SK-N-SH treated with all-trans-retinoic acid at 6 μM for 48 hours (cell line): ENCODE results near the gene CABLES1.

Experiments used
- ATAC-seq: fragments of 200-7000 bp; cut with Tn5 transposase; 3 replicates; pipeline ENCODE4 v1.9.1; 2020; ENCODE audit warnings: mild to moderate bottlenecking, moderate library complexity
- ARNTL ChIP-seq: fragments of 450-650 bp; formaldehyde crosslinking; IDR thresholded peaks from 2 replicates; pipeline ENCODE4 v1.5.0; 2020; ENCODE audit warnings: low read depth, mild to moderate bottlenecking, moderate library complexity, borderline replicate concordance
- BACH2 ChIP-seq: fragments of 250-450 bp; sonication (Bioruptor Pico); IDR thresholded peaks from 2 replicates; pipeline ENCODE4 v1.9.0; 2021; ENCODE audit warnings: mild to moderate bottlenecking, borderline replicate concordance
- CSDC2 ChIP-seq: fragments of 250-450 bp; sonication (Bioruptor Pico); IDR thresholded peaks from 2 replicates; pipeline ENCODE4 v1.5.0; 2020; ENCODE audit warnings: mild to moderate bottlenecking, moderate library complexity
- GLIS3 ChIP-seq: fragments of 250-450 bp; sonication (Bioruptor Pico); IDR thresholded peaks from 2 replicates; pipeline ENCODE4 v1.5.0; 2020; ENCODE audit warnings: mild to moderate bottlenecking, moderate library complexity
- ISL1 ChIP-seq: fragments of 250-450 bp; sonication (Bioruptor Pico); IDR thresholded peaks from 2 replicates; pipeline ENCODE4 v2.1.2; 2022; ENCODE audit warnings: mild to moderate bottlenecking, moderate library complexity
- OSR1 ChIP-seq: fragments of 250-450 bp; sonication (Bioruptor Pico); IDR thresholded peaks from 2 replicates; pipeline ENCODE4 v1.8.0; 2022; ENCODE audit warnings: moderate library complexity, mild to moderate bottlenecking, inconsistent platforms
- PPARA ChIP-seq: fragments of 250-450 bp; sonication (Bioruptor Pico); IDR thresholded peaks from 2 replicates; pipeline ENCODE4 v1.5.0; 2020; ENCODE audit warnings: mild to moderate bottlenecking, borderline replicate concordance
- SNAI2 ChIP-seq: fragments of 250-450 bp; sonication (Bioruptor Pico); IDR thresholded peaks from 2 replicates; pipeline ENCODE4 v1.5.0; 2020; ENCODE audit warnings: mild to moderate bottlenecking, moderate library complexity
- TCF4 ChIP-seq: fragments of 250-450 bp; sonication (Bioruptor Pico); IDR thresholded peaks from 2 replicates; pipeline ENCODE4 v1.8.0; 2021; ENCODE audit warnings: mild to moderate bottlenecking, moderate library complexity, borderline replicate concordance
- TOX ChIP-seq: fragments of 250-450 bp; sonication (Bioruptor Pico); IDR thresholded peaks from 2 replicates; pipeline ENCODE4 v1.8.0; 2021; ENCODE audit warnings: mild to moderate bottlenecking, moderate library complexity, borderline replicate concordance
- TSHZ2 ChIP-seq: fragments of 250-450 bp; sonication (Bioruptor Pico); IDR thresholded peaks from 2 replicates; pipeline ENCODE4 v1.5.0; 2020; ENCODE audit warnings: mild to moderate bottlenecking, moderate library complexity
- ZC3H10 ChIP-seq: fragments of 250-450 bp; sonication (Bioruptor Pico); IDR thresholded peaks from 2 replicates; pipeline ENCODE4 v1.5.1; 2021; ENCODE audit warnings: mild to moderate bottlenecking, moderate library complexity
- ZFP3 ChIP-seq: fragments of 250-450 bp; sonication (Bioruptor Pico); IDR thresholded peaks from 2 replicates; pipeline ENCODE4 v1.5.0; 2020; ENCODE audit warnings: mild to moderate bottlenecking, moderate library complexity
- ZNF565 ChIP-seq: fragments of 450-650 bp; formaldehyde crosslinking; conservative IDR thresholded peaks from 2 replicates; pipeline ENCODE4 v1.5.0; 2020; ENCODE audit warnings: low read depth, mild to moderate bottlenecking, moderate library complexity
- ZNF70 ChIP-seq: fragments of 450-650 bp; formaldehyde crosslinking; IDR thresholded peaks from 2 replicates; pipeline ENCODE4 v1.5.0; 2020; ENCODE audit warnings: mild to moderate bottlenecking, moderate library complexity
- ZNF8 ChIP-seq: fragments of 450-650 bp; formaldehyde crosslinking; IDR thresholded peaks from 2 replicates; pipeline ENCODE4 v1.5.0; 2020; ENCODE audit warnings: mild to moderate bottlenecking, moderate library complexity
- TF ChIP-seq, protein P1 (sequence below): fragments of 250-450 bp; sonication (Bioruptor Pico); IDR thresholded peaks from 2 replicates; pipeline ENCODE4 v1.5.1; 2020; ENCODE audit warnings: low read depth, mild to moderate bottlenecking, moderate library complexity
- TF ChIP-seq, protein P2 (sequence below): fragments of 250-450 bp; sonication (Bioruptor Pico); IDR thresholded peaks from 2 replicates; pipeline ENCODE4 v1.8.0; 2021; ENCODE audit warnings: low read depth, mild to moderate bottlenecking, moderate library complexity, borderline replicate concordance
- TF ChIP-seq, protein P3 (sequence below): fragments of 250-450 bp; sonication (Bioruptor Pico); IDR thresholded peaks from 2 replicates; pipeline ENCODE4 v1.8.0; 2020; ENCODE audit warnings: mild to moderate bottlenecking, moderate library complexity, borderline replicate concordance
- TF ChIP-seq, protein P4 (sequence below): fragments of 250-450 bp; sonication (Bioruptor Pico); IDR thresholded peaks from 2 replicates; pipeline ENCODE4 v1.5.1; 2021; ENCODE audit warnings: mild to moderate bottlenecking, moderate library complexity

CABLES1 gene

GRCh38 chr18:23137097-23137635 is 1.9 kb downstream of the CABLES1 start:
- TF ChIP-seq BACH2 (CRISPR knock-in tag) (no peak), TOX (CRISPR knock-in tag) (no peak), GLIS3 (CRISPR knock-in tag) (no peak), CSDC2 (CRISPR knock-in tag) (no peak), TSHZ2 (no peak), ZNF70 (no peak), TCF4 (CRISPR knock-in tag) (no peak), ARNTL (CRISPR knock-in tag) (no peak), OSR1 (no peak), SNAI2 (no peak), ZNF565 (CRISPR knock-in tag) (no peak), ZNF8 (CRISPR knock-in tag) (no peak), ISL1 (CRISPR knock-in tag) (no peak), ZFP3 (CRISPR knock-in tag) (no peak), PPARA (CRISPR knock-in tag) (no peak), ZC3H10 (CRISPR knock-in tag) (no peak)
- TF ChIP-seq, protein P1, sequence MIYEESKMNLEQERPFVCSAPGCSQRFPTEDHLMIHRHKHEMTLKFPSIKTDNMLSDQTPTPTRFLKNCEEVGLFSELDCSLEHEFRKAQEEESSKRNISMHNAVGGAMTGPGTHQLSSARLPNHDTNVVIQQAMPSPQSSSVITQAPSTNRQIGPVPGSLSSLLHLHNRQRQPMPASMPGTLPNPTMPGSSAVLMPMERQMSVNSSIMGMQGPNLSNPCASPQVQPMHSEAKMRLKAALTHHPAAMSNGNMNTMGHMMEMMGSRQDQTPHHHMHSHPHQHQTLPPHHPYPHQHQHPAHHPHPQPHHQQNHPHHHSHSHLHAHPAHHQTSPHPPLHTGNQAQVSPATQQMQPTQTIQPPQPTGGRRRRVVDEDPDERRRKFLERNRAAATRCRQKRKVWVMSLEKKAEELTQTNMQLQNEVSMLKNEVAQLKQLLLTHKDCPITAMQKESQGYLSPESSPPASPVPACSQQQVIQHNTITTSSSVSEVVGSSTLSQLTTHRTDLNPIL: no peak
- TF ChIP-seq, protein P2, sequence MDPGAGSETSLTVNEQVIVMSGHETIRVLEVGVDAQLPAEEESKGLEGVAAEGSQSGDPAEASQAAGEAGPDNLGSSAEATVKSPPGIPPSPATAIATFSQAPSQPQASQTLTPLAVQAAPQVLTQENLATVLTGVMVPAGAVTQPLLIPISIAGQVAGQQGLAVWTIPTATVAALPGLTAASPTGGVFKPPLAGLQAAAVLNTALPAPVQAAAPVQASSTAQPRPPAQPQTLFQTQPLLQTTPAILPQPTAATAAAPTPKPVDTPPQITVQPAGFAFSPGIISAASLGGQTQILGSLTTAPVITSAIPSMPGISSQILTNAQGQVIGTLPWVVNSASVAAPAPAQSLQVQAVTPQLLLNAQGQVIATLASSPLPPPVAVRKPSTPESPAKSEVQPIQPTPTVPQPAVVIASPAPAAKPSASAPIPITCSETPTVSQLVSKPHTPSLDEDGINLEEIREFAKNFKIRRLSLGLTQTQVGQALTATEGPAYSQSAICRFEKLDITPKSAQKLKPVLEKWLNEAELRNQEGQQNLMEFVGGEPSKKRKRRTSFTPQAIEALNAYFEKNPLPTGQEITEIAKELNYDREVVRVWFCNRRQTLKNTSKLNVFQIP (CRISPR knock-in tag): no peak
- TF ChIP-seq, protein P3, sequence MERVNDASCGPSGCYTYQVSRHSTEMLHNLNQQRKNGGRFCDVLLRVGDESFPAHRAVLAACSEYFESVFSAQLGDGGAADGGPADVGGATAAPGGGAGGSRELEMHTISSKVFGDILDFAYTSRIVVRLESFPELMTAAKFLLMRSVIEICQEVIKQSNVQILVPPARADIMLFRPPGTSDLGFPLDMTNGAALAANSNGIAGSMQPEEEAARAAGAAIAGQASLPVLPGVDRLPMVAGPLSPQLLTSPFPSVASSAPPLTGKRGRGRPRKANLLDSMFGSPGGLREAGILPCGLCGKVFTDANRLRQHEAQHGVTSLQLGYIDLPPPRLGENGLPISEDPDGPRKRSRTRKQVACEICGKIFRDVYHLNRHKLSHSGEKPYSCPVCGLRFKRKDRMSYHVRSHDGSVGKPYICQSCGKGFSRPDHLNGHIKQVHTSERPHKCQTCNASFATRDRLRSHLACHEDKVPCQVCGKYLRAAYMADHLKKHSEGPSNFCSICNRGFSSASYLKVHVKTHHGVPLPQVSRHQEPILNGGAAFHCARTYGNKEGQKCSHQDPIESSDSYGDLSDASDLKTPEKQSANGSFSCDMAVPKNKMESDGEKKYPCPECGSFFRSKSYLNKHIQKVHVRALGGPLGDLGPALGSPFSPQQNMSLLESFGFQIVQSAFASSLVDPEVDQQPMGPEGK (CRISPR knock-in tag): no peak
- TF ChIP-seq, protein P4, sequence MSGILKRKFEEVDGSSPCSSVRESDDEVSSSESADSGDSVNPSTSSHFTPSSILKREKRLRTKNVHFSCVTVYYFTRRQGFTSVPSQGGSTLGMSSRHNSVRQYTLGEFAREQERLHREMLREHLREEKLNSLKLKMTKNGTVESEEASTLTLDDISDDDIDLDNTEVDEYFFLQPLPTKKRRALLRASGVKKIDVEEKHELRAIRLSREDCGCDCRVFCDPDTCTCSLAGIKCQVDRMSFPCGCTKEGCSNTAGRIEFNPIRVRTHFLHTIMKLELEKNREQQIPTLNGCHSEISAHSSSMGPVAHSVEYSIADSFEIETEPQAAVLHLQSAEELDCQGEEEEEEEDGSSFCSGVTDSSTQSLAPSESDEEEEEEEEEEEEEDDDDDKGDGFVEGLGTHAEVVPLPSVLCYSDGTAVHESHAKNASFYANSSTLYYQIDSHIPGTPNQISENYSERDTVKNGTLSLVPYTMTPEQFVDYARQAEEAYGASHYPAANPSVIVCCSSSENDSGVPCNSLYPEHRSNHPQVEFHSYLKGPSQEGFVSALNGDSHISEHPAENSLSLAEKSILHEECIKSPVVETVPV (CRISPR knock-in tag): no peak
- ATAC-seq: no peak

DNA sequence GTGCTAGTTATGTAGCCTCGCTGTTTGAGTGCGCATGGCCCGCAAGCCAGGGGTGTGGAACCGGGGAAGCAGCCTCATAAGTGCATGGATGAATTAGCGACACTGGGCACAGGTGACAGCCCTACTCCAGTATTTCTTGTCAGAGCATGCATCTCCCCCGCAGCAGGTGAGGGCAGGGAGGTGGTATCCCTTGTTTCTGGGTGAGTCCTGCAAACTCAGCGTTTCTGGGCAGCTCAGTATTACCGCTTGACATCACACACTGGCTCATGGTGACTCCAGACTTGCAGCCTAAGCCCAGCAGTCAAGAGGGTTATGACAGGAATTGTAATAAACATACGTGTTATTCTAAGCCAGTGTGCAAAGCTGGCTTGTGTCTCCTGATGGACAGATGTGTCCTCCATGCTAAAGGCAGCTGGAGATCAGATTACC is 2.5 kb downstream of the CABLES1 start:
- ATAC-seq: no peak
- no peak for TF ChIP-seq CSDC2 (CRISPR knock-in tag)
- no peak for TF ChIP-seq TSHZ2
- no peak for TF ChIP-seq TOX (CRISPR knock-in tag)
- TF ChIP-seq GLIS3 (CRISPR knock-in tag): no peak
- no peak for TF ChIP-seq ZNF8 (CRISPR knock-in tag)
- TF ChIP-seq ZNF70: no peak
